SH-SY5Y (cell line): ENCODE results near the gene SLC6A13.

Experiments
- GATA2 ChIP-seq: IDR thresholded peaks from 2 replicates; pipeline ENCODE4 v1.6.1; 2011; ENCODE audit warnings: mild to moderate bottlenecking, low read depth, low read length
- GATA3 ChIP-seq: IDR thresholded peaks from 2 replicates; pipeline ENCODE4 v1.6.1; 2011; ENCODE audit warnings: low read depth, mild to moderate bottlenecking, low read length, moderate library complexity

DNA sequence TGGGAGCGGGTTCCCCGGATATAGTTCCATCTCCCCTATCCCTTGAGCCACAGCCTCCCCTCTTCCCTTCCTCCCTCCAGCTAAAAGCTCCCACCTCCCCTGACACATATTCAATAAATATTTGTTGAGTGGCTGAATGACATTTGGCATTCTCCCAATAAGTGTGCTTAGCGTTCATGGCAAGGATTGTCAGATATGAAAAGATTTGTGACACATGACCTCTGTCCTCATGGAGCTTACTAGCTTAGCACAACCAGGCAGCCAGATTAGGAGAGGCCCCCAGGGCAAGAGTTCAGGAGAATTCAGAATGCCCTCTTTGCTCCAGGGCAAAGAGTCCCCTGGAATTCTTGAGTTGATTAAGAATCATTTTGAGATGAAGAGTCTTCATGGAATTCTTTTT lies 26.2 kb downstream of the SLC6A13 start:
- no peak for TF ChIP-seq GATA3
- TF ChIP-seq GATA2, result no peak
